Raji (cell line): ENCODE results near the gene FSD2.

ENCODE experiments used
- POLR2A ChIP-seq: IDR thresholded peaks from 2 replicates; pipeline ENCODE4 v1.6.1; 2011; ENCODE audit warnings: low read depth, low read length, control low read depth; ENCODE audit not compliant: insufficient read depth

Gene FSD2

DNA sequence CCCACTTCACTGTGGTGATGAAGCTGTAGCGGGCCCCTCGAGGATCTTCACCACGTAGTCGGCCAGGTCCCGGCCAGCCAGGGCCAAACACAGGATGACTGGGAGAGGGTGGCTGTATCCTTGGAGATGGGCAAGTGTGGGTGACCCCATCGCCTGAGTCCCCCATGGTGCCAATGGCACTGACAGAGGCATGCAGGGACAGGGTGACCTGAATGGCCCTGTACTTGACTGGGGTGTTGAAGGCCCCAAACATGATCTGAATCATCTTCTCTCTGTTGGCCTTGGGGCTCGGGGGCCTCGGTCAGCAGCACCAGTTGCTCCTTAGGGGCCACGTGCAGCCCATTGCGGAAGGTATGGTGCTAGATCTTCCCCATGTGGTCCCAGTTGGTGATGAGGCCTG lies 79.1 kb downstream of the FSD2 start:
- no peak for TF ChIP-seq POLR2A

DNA sequence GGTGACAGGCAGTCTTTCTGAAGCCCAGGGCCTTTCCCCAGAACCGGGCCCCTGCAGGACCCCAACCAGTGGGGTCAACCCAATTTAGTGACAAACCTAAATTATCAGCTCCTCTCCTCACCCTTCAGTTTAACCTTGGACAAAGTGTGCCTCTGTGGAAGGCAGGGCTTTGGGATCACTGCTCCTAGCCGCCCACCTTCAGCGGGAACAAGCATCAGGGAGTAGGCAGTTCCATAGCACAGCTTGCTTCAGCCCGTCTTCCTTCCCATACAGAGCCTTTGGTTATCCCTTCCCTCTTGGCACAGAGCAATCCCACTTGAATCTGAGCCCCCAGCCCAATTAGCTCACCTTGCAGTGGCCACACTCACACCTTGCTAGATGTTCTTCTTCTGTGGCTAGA lies 90.9 kb downstream of the FSD2 start:
- no peak for TF ChIP-seq POLR2A

DNA sequence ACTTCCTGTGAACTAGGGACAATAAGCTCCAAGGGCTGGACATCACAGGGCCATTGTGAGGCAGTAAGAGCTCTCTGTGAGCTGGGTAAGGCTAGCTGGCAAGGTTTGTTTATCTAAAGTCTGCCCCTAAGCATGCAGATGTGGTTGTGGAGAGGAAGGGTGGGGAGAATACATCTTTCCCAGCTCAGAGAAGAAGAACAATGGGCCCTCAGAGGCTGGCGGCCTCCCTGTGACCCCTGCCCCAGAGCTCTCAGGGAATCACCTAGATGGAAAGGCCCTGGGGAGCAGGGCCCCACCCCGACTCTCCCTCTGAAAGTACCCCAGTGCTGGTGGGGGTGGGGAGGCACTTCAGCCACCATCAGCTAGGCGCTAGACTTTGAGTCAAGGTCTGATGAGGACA lies 91.9 kb downstream of the FSD2 start:
- no peak for TF ChIP-seq POLR2A

DNA sequence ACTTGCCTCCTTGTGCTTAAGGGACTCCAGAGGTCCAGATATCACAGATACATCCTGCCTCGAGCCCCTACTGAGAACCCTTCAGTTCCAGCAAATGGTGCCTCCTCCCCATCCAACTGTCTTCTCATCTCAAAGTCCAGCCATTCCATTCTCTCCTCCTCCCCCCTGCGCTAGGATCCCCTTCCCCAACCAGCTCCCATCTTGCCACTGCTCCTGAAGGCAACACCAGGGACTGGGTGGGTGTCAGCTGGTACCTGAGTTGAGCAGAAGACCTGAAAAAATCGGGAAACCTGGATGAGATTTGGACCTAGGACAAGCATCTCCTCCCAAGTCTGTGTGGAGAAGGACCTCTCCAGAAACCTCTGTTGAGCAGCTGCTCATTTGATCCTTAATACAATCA lies 93.8 kb downstream of the FSD2 start:
- no peak for TF ChIP-seq POLR2A

DNA sequence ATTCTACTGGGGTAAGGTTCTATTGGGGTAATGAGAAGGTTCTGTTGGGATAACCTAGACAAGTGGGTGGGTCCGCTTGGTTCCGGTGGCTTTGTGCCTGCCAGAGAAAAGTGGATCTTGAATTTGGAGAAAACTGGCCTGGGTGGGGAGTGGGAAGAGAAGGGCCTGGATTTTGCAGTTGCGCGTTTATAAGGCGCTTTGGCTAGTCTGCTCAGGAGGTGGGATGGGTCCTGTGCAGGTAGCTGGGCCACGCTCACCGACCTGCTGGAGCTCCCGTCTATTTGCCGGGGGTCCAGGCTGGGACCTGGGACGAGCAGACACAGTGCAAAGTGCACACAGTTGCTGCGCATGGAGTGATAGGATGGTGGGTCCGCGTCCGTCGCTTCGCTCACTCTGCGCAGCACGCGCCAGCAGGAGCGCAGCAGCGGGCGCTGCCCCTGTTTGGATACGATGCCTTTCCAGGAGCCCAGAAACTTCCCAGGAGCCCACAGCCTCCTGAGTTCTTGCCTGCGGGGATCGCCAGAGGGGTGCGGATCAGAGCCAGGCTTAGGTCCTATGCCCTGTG lies 94.9 kb downstream of the FSD2 start:
- TF ChIP-seq POLR2A = no peak

DNA sequence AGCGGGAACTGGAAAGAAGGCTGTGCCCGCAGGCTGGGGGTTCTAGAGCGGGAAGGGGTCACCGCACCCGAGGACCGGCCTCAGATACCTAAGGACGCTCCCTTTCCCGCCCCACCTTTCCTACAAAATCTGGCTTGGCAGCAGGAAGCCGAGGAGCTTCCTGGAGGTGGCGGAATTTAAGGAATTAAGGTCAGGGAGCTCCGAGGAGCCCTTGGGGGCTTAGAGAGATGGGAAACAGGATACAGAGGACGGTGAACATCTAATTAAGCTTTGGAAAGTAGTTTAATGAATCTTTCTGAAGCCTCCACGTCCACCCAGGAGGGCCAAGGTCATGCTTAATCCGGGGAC lies 95.7 kb downstream of the FSD2 start:
- TF ChIP-seq POLR2A = no peak

DNA sequence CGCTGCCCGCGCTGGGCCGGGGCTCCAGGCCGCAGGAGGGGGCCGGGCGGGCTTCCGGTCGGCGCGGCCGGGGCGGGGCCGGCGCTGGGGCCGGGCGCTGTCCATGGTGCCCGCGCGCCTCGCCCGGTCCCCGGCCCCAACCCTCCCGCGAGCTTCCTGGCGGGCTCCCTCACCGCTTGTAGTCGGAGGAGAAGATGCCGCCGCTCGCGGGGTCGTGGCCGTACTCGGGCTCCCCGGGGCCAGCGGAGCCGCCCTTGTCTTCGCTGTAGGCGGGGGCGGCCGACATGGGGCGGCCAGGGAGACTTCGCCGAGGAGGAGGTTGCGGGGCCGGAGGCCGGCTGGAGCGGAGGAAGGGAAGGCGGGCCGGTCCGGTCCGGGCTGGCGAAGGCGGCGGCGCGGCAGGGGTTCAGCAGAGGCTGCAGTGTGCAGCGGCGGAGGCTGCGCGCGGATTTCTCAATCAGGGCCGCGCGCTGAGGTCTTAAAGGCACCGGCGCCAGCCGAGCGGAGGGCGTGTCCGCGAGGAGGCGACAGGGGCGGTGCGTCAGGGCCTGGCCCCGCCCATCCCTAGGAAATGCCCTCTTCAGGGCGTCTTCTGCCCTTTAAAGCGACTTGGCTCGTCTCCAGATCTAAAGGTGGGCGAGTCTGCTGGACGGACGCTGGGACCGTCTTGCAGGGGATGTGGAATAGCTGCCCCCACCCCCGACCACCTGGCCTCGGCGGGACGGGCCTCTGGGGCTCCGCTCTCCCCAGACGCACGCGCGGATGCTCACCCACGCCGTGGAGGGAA lies 96.3 kb downstream of the FSD2 start, which contains the start of gene AP3B2:
Gene AP3B2 (minus strand): TSS at position 455 of the 787 bp plus-strand sequence. CDS start 169 bp downstream, at position 286.
- no peak for TF ChIP-seq POLR2A

DNA sequence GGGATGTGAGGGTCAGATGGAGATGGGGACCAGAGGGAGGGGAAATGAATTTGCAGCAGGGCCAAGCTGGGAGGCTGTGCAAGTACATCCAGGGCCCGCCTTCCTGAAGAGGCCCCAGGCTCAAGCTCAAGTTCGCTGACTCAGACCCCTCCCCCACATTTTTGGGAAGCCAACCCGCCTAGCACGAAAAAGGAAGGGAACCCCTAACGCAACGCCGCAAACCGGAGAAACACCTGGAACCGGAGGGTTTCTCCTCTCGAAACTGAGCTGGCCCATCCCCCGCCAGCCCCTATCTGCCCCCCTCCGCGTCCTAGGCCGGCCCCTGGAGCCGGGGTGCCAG lies 96.8 kb downstream of the FSD2 start:
- TF ChIP-seq POLR2A = no peak
